HEK293T (cell line): ENCODE measurements around the gene HPRT1.

Experiments used
- CTCF ChIA-PET: fragments of 350-600 bp; formaldehyde crosslinking; extraction: SDS; loops from one replicate; lab custom pipeline; 2021; ENCODE audit warnings: antibody characterized with exemption, inconsistent platforms; lab: Yijun Ruan, JAX
- POLR2A ChIA-PET: fragments of 350-600 bp; formaldehyde crosslinking; extraction: SDS; loops from one replicate; lab custom pipeline; 2020; ENCODE audit warnings: antibody characterized with exemption, inconsistent platforms; lab: Yijun Ruan, JAX
- DNase-seq: peaks from one replicate; pipeline ENCODE4 v3.0.0; 2012; ENCODE audit warnings: mixed read lengths; ENCODE audit errors: extremely low spot score
- ARNT ChIP-seq: fragments of 450-650 bp; IDR thresholded peaks from 2 replicates; pipeline ENCODE4 v1.6.1; 2017; ENCODE audit warnings: mild to moderate bottlenecking
- BHLHE40 ChIP-seq: fragments of 450-650 bp; IDR thresholded peaks from 2 replicates; pipeline ENCODE4 v1.6.1; 2016; ENCODE audit warnings: mild to moderate bottlenecking, moderate library complexity, borderline replicate concordance
- CTBP1 ChIP-seq: fragments of 450-650 bp; IDR thresholded peaks from 2 replicates; pipeline ENCODE4 v1.6.1; 2016; ENCODE audit warnings: borderline replicate concordance
- ELF4 ChIP-seq: fragments of 450-650 bp; IDR thresholded peaks from 2 replicates; pipeline ENCODE4 v1.6.1; 2017; ENCODE audit warnings: antibody characterized with exemption
- FOXA1 ChIP-seq: fragments of 450-650 bp; IDR thresholded peaks from 2 replicates; pipeline ENCODE4 v1.6.1; 2016; ENCODE audit warnings: mild to moderate bottlenecking
- FOXK2 ChIP-seq: fragments of 450-650 bp; IDR thresholded peaks from 2 replicates; pipeline ENCODE4 v1.6.1; 2016; ENCODE audit warnings: mild to moderate bottlenecking
- FOXM1 ChIP-seq: fragments of 450-650 bp; IDR thresholded peaks from 2 replicates; pipeline ENCODE4 v1.6.1; 2017; ENCODE audit warnings: mild to moderate bottlenecking, borderline replicate concordance
- HDGF ChIP-seq: fragments of 450-650 bp; IDR thresholded peaks from 2 replicates; pipeline ENCODE4 v1.6.1; 2017; ENCODE audit warnings: antibody characterized with exemption, borderline replicate concordance
- L3MBTL2 ChIP-seq: fragments of 450-650 bp; conservative IDR thresholded peaks from 2 replicates; pipeline ENCODE4 v1.6.1; 2016; ENCODE audit warnings: mild to moderate bottlenecking
- LEF1 ChIP-seq: fragments of 450-650 bp; IDR thresholded peaks from 2 replicates; pipeline ENCODE4 v1.6.1; 2017; ENCODE audit warnings: mild to moderate bottlenecking, borderline replicate concordance
- NFRKB ChIP-seq: fragments of 450-650 bp; IDR thresholded peaks from 2 replicates; pipeline ENCODE4 v1.6.1; 2016; ENCODE audit warnings: mild to moderate bottlenecking, moderate library complexity
- PKNOX1 ChIP-seq: fragments of 450-650 bp; IDR thresholded peaks from 2 replicates; pipeline ENCODE4 v1.6.1; 2016
- SP1 ChIP-seq: fragments of 450-650 bp; IDR thresholded peaks from 2 replicates; pipeline ENCODE4 v1.6.1; 2017
- SUZ12 ChIP-seq: fragments of 450-650 bp; IDR thresholded peaks from 2 replicates; pipeline ENCODE4 v1.6.1; 2016; ENCODE audit warnings: mild to moderate bottlenecking
- TARDBP ChIP-seq: fragments of 450-650 bp; IDR thresholded peaks from 2 replicates; pipeline ENCODE4 v1.6.1; 2016
- ZNF384 ChIP-seq: fragments of 450-650 bp; IDR thresholded peaks from 2 replicates; pipeline ENCODE4 v1.6.1; 2016

The HPRT1 gene

DNA sequence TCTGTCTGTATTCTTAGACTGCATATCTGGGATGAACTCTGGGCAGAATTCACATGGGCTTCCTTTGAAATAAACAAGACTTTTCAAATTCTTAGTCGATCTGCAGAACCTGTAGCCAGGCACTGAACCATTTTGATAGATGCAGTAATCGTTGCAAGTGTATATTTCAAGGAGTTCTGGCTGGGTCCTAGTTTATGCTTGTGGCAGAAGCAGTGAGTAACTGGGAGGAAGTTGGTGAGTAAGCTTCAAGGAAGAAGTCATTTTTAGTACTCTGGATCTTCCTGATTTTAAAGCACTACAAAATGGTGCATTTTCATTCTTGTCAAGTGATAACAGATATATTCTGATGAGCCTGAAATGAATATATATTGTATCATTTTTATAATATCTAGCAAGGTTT lies 9.5 kb downstream of the HPRT1 start:
- TF ChIP-seq SP1, result no peak
- TF ChIP-seq FOXM1, result no peak
- TF ChIP-seq LEF1, result no peak
- no peak for TF ChIP-seq TARDBP
- no peak for TF ChIP-seq PKNOX1
- no peak for TF ChIP-seq NFRKB
- TF ChIP-seq CTBP1, result no peak
- no peak for TF ChIP-seq SUZ12
- TF ChIP-seq ELF4, result no peak
- no peak for TF ChIP-seq ARNT
- no peak for TF ChIP-seq HDGF
- no peak for TF ChIP-seq FOXA1
- no peak for TF ChIP-seq ZNF384
- no peak for DNase-seq
- ChIA-PET CTCF (no interaction called here), POLR2A (no interaction called here)

GRCh38 chrX:134470013-134470412 lies 10.0 kb downstream of the HPRT1 start:
- CTCF ChIA-PET, result no interaction called here

GRCh38 chrX:134472041-134472440 lies 12.1 kb downstream of the HPRT1 start:
- POLR2A ChIA-PET, result no interaction called here
- TF ChIP-seq SUZ12, result no peak
- TF ChIP-seq L3MBTL2, result no peak
- TF ChIP-seq ZNF384, result no peak
- TF ChIP-seq TARDBP, result no peak
- no peak for TF ChIP-seq FOXA1
- no peak for TF ChIP-seq HDGF
- no peak for DNase-seq
- CTCF ChIA-PET, result no interaction called here

More at GRCh38 chrX:134470013-134470412, 10.0 kb downstream of the HPRT1 start:
- POLR2A ChIA-PET, result no interaction called here
- TF ChIP-seq LEF1 (no peak), PKNOX1 (no peak), TARDBP (no peak), FOXA1 (no peak), FOXK2 (no peak), FOXM1 (no peak), ARNT (no peak), SUZ12 (no peak), ZNF384 (no peak), L3MBTL2 (no peak), NFRKB (no peak), SP1 (no peak), HDGF (no peak)
- no peak for DNase-seq

- ChIA-PET CTCF (interaction anchor here (0.6 kb wide), 1 partner anchor 519 kb away, joined by 5 read pairs; no protein-coding TSS in a partner anchor), POLR2A (no interaction called here)
- DNase-seq, result no peak
- TF ChIP-seq PKNOX1 (peak; percentile 82), FOXM1 (no peak)
Observed at GRCh38 chrX:134476284-134476683, 16.3 kb downstream of the HPRT1 start.

DNA sequence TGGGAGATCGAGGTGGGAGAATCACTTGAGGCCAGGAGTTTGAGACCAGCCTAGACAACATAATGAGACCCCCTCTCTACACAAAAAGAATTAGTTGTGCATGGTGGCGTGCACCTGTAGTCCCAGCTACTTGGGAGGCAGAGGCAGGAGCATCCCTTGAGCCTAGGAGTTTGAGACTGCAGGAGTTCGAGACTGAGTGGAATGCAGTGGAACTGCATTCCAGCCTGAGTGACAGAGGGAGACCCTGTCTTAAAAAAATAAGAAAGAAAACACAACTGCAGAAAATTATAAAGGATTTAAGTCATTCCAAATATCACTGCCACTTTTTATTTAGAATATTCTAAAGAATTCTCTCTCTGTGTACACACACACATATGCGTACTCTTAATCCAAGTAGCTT lies 18.4 kb downstream of the HPRT1 start:
- no peak for DNase-seq
- CTCF ChIA-PET, result no interaction called here
- POLR2A ChIA-PET, result no interaction called here
- no peak for TF ChIP-seq SUZ12
- TF ChIP-seq LEF1, result no peak
- TF ChIP-seq L3MBTL2, result no peak
- no peak for TF ChIP-seq ELF4
- TF ChIP-seq SP1, result no peak
- no peak for TF ChIP-seq FOXK2
- no peak for TF ChIP-seq FOXM1
- no peak for TF ChIP-seq CTBP1
- TF ChIP-seq NFRKB, result no peak
- no peak for TF ChIP-seq TARDBP
- no peak for TF ChIP-seq ZNF384
- TF ChIP-seq BHLHE40, result no peak
- no peak for TF ChIP-seq FOXA1
- TF ChIP-seq PKNOX1, result no peak
- TF ChIP-seq ARNT, result no peak
- no peak for TF ChIP-seq HDGF

GRCh38 chrX:134480061-134480460 lies 20.1 kb downstream of the HPRT1 start:
- DNase-seq, result no peak
- CTCF ChIA-PET, result interaction anchor here (0.7 kb wide), 1 partner anchor 13 kb away, joined by 3 read pairs; no protein-coding TSS in a partner anchor
- TF ChIP-seq FOXK2 (no peak), SP1 (no peak), ZNF384 (no peak), FOXM1 (no peak), ELF4 (no peak)
- POLR2A ChIA-PET, result no interaction called here

DNA sequence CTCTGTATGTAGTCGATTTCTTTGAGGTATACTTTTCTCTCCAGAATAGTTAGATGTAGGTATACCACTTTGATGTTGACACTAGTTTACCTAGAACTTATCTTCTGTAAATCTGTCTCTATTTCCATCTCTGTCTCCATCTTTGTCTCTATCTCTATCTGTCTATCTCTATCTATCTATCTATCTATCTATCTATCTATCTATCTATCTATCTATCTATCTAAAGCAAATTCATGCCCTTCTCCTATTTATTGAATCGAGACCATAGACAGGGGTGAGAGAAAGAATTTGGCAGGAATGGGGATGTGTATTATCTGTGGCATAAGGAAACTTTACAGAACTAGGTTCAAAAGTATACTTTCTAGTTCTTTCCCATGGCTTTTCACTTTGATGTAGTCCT lies 21.4 kb downstream of the HPRT1 start:
- TF ChIP-seq HDGF, result no peak
- TF ChIP-seq ZNF384, result no peak
- no peak for TF ChIP-seq FOXM1
- TF ChIP-seq BHLHE40, result no peak
- TF ChIP-seq LEF1, result no peak
- TF ChIP-seq ELF4, result no peak
- TF ChIP-seq L3MBTL2, result no peak
- no peak for DNase-seq
- ChIA-PET CTCF (interaction anchor here (0.6 kb wide), 1 partner anchor 1435 kb away, joined by 3 read pairs; no protein-coding TSS in a partner anchor), POLR2A (interaction anchor here (0.7 kb wide), 1 partner anchor 19 kb away, joined by 3 read pairs; no protein-coding TSS in a partner anchor)
